Activated CD4-positive, alpha-beta T cell treated with anti-CD3 and anti-CD28 coated beads, Interleukin-2, Interleukin-6, amounts not matched to agents 100 ng/mL and 50 ng/mL, durations not matched to agents 16 hours and 8 hours (primary cell): ENCODE measurements around the gene PITX1.
"Not testable (repeated sequence)": the region's sequence is repeated elsewhere in the genome, so short reads cannot be mapped to it uniquely, and the experiment has no call there.

Experiments used
- DNase-seq: peaks from one replicate; pipeline ENCODE4 v3.0.0-alpha.2; 2020

The PITX1 gene

GRCh38 chr5:135033901-135034235 lies at the start of gene PITX1:
TSS of gene PITX1 (minus strand) at chr5:135034228. CDS start at chr5:135033881, 347 bp downstream.
- DNase-seq, result no peak

- not testable (repeated sequence) for DNase-seq
Measured at GRCh38 chr5:135083334-135083733, 49.3 kb upstream of the PITX1 start.

- no peak for DNase-seq
Measured at GRCh38 chr5:135081240-135081639, 47.2 kb upstream of the PITX1 start.

- no peak for DNase-seq
Measured at GRCh38 chr5:135079760-135080159, 45.7 kb upstream of the PITX1 start.

GRCh38 chr5:135079099-135079681 lies 45.2 kb upstream of the PITX1 start:
- no peak for DNase-seq

- no peak for DNase-seq
Measured at GRCh38 chr5:135076801-135077200, 42.8 kb upstream of the PITX1 start.

GRCh38 chr5:135076051-135076491 lies 42.0 kb upstream of the PITX1 start:
- DNase-seq, result no peak

- no peak for DNase-seq
Measured at GRCh38 chr5:135075621-135076020, 41.6 kb upstream of the PITX1 start.

- no peak for DNase-seq
Measured at GRCh38 chr5:135073761-135074345, 39.8 kb upstream of the PITX1 start.

- no peak for DNase-seq
Measured at GRCh38 chr5:135072387-135073281, 38.6 kb upstream of the PITX1 start.

- DNase-seq, result no peak
Measured at GRCh38 chr5:135071311-135071710, 37.3 kb upstream of the PITX1 start.

GRCh38 chr5:135069895-135070657 lies 36.0 kb upstream of the PITX1 start:
- DNase-seq, result no peak

GRCh38 chr5:135069016-135069770 lies 35.2 kb upstream of the PITX1 start:
- DNase-seq, result no peak

- DNase-seq, result no peak
Measured at GRCh38 chr5:135067587-135067986, 33.6 kb upstream of the PITX1 start.

- DNase-seq, result no peak
Measured at GRCh38 chr5:135066781-135067180, 32.8 kb upstream of the PITX1 start.

- DNase-seq, result no peak
Measured at GRCh38 chr5:135065306-135066265, 31.6 kb upstream of the PITX1 start.

- DNase-seq, result no peak
Measured at GRCh38 chr5:135064235-135064570, 30.2 kb upstream of the PITX1 start.

- no peak for DNase-seq
Measured at GRCh38 chr5:135063511-135064234, 29.6 kb upstream of the PITX1 start.

- DNase-seq, result no peak
Measured at GRCh38 chr5:135063056-135063445, 29.0 kb upstream of the PITX1 start.

- DNase-seq, result no peak
Measured at GRCh38 chr5:135062216-135063055, 28.4 kb upstream of the PITX1 start.
